AG20443 (cell line): ENCODE measurements around the gene SCGN.

Experiments
- DNase-seq: peaks from one replicate; pipeline ENCODE4 v3.0.0; 2012; ENCODE audit warnings: low spot score, mixed read lengths

The SCGN gene

GRCh38 chr6:25686856-25687255, 34.8 kb downstream of the SCGN start:
- DNase-seq = no peak

DNA sequence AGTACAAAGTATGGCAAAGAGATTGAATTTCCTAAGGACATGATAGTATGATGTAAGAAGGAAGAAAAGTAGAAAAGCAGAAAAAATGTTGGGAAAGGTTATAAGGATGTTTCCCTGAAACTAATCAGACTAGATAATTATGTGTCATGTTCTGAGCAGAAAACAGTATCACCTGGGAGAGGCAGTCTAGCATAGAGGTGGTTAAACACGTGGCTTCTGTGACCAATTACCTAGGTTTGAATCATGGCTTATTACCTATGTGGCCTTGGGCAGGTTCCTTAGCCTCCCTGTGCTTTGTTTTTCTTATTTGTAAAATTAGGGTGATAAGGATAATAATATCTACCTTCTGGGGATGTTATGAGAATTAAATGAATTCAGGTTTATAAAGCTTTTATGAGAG, 38.0 kb downstream of the SCGN start:
- no peak for DNase-seq

DNA sequence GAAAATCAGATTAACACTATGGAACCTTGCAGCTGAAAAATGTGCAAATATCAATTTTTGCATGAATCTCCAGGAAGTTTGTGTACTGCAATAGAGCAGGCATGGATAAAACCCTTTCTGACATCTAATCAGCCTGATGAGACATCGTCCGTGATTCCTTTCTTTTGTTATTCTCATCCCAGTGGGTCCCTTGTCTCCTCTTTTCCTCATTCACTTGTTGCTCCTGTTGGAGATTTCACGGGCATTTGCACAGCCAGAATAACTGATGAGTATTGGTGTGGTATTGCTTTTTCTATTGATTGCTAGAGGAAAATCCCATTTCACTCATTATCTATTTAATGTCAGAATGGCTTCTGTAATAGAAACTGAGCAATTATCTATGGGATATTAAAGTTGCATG, 39.9 kb downstream of the SCGN start:
- DNase-seq = no peak

GRCh38 chr6:25692472-25692871, 40.5 kb downstream of the SCGN start:
- DNase-seq = no peak

- peak; percentile 18 for DNase-seq
Observed at GRCh38 chr6:25694366-25694765, 42.4 kb downstream of the SCGN start.

- DNase-seq = no peak
Observed at GRCh38 chr6:25695671-25696070, 43.7 kb downstream of the SCGN start.

- DNase-seq = no peak
Observed at GRCh38 chr6:25697537-25698340, 45.7 kb downstream of the SCGN start.

GRCh38 chr6:25698631-25699030, 46.6 kb downstream of the SCGN start:
- no peak for DNase-seq

DNA sequence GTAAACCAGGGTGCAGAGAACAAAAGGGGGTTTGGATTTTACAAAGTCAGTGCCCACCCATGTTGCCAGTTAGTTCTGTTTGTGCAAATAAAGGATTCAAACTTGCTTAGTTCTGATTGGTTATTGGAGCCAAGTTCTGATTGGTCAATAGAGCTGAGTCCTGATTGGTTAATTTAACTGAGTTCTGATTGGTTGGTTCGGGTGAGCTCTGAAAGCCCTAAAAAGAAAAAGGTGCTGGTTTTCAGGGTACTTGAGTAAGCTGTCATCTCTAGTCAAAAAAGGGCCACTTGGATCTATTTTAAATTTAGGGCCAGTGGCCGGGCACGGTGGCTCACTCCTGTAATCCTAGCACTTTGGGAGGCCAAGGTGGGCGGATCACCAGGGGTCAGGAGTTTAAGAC, 47.6 kb downstream of the SCGN start:
- no peak for DNase-seq

GRCh38 chr6:25700761-25701160, 48.7 kb downstream of the SCGN start:
- no peak for DNase-seq

GRCh38 chr6:25701807-25702206, 49.8 kb downstream of the SCGN start:
- no peak for DNase-seq

DNA sequence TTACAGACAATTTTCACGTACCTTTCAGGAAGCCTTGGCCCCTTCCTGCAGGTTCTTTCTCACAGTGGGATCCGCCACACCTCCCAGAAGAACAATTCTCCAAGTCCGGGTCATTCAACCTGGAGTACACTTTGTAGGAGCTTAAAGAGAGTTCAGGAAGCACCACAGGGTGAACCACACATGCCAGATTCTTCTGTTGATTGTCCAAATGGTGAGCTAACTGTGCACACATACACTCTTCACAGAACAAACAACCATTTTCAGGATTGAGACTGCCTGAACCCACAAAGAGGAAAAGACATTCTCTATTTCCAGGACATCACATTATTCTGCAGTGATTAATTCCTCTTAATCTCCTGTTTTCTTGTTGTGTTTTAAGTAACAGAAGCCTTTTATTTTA, 51.0 kb downstream of the SCGN start:
- no peak for DNase-seq

DNA sequence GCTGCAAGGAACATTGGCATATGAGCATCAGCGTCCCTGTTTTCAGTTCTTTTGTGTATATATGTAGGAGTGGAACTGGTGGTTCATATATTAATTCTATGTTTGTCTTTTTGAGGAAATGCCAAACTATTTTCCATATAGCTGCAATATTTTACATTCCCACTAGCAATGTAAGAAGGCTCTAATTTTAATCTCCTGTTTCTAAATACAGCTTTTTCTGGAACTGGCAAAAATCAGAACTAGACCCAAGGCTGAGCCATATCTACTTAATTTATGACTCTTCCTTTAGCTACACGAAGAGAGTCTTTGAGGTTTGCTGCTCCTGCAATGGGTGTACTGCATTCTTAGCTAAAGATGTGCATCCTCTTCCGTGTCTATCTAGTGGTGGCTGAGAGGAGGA, 52.0 kb downstream of the SCGN start:
- DNase-seq = no peak

GRCh38 chr6:25706314-25707014, 54.4 kb downstream of the SCGN start:
- no peak for DNase-seq

GRCh38 chr6:25709761-25710160, 57.7 kb downstream of the SCGN start:
- no peak for DNase-seq

GRCh38 chr6:25710287-25710686, 58.3 kb downstream of the SCGN start:
- DNase-seq = no peak

GRCh38 chr6:25713824-25714223, 61.8 kb downstream of the SCGN start:
- DNase-seq = no peak

DNA sequence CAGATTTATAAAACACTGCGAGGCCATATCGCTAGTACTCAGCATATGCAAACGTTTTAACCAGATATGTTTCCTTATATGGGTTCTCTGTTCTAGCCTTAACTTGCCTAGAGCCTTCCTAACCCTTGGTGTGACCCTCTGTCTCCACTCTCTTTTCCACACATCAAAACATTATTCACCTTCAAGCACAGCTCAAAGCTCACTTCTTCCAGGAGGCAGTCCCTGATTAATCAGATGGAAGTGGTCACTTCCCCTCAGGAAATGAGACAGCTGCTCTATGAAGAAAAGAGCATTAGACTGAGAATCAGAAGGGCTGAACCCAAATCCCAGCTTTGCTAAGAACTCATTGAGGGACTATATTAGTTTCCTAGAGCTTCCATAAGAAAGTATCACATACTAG, 62.8 kb downstream of the SCGN start:
- no peak for DNase-seq

GRCh38 chr6:25715794-25716193, 63.8 kb downstream of the SCGN start:
- DNase-seq = no peak

DNA sequence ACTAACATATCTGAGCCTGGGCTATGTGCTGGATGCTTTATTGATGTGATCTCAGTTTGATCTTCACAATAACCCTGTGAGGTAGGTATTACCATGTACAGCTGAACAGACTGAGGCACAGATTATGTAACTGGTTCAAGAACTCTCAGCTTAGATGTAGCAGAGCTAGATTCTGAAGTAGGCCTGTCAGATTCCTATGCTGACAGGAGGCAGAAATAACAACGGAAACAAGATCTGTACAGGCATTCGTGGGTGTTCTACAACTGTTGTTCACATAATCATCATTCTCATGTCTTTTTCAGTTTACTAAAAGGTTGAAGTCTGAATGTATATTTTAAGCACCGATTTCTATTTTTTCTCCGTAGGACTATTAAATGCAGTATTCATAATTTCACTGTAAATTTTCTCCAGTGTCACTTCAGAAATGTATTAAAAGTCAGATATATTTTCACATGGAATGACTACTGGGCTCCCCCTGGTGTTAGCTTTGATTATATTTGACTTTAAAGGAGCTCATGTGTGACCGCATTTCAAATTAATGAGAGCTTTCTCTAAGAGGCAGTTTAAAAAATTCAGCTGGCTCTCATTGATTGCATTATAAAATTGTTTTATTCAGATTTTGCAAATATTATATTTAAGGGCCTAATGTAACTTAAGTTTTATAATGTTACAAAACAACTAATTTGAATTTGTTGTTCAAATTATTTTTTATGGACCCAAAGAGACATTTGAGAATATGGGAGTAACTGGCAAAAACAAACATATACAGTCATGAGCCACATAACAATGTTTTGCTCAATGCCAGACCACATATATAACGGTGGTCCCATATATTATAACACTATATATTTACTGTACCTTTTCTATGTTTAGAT, 66.1 kb downstream of the SCGN start:
- peak; percentile 52 for DNase-seq

DNA sequence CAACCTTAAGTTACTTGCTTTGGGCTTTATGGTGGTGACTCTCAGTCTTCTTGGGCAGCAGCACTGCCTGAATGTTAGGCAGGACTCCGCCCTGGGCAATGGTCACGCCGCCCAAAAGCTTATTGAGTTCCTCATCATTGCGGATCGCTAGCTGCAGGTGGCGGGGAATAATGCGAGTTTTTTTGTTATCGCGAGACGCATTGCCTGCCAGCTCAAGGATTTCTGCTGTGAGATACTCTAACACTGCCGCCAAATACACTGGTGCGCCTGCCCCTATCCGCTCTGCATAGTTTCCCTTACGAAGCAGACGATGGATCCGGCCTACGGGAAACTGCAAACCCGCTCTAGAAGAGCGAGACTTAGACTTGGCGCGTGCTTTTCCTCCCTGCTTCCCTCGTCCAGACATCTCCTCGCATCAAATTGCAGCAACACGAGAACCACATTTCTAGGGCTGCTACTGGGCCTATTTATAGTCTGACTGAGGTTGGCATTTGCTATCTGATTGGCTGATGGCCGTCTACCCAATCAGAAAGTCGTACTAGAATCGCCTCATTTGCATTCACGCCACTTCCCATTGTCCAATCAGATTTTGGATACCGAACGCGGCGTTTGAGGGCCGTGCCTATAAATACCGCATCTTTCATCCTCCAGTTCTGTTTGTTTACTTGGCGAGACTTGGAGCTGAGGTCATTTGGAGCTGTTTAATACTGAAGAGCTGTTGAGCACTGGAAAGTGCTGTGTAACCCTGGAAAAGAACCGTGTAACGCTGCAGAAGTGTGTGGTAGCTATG, 74.3 kb downstream of the SCGN start:
- no peak for DNase-seq

DNA sequence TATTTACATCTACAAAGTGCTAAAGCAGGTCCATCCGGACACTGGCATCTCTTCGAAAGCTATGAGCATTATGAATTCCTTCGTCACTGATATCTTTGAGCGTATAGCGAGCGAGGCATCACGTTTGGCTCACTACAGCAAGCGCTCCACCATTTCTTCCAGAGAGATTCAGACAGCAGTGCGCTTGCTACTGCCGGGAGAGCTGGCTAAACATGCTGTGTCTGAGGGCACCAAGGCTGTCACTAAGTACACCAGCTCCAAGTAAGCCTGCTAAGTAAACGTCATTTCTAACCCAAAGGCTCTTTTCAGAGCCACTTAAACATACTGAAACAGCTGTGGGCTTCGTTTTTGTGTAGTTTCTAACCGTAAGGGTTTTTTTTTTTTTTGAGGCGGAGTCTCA, 75.0 kb downstream of the SCGN start:
- no peak for DNase-seq
